Gastroesophageal sphincter (tissue), 4 donors: ENCODE measurements around the gene QKI. TPM values are rescaled to one million over a fixed set of nuclear protein-coding genes. Genes with fewer than 3 reads are reported as not detected.

Experiments
- ATAC-seq: fragments of 150-250 bp; one replicate; pipeline ENCODE4 v1.9.1; 2016; ENCODE audit warnings: mild to moderate bottlenecking, moderate library complexity
- H3K27ac ChIP-seq, 4 donors: fragments of 200-600 bp; sonication (generic) in 3 of 4; 1 replicate in 3 of 4; 2 replicates in 1 of 4; pipeline ENCODE4 v1.5.1; 2016 to 2019
- H3K27me3 ChIP-seq: fragments of 200-600 bp; sonication (generic); one replicate; pipeline ENCODE4 v1.5.1; 2019
- H3K36me3 ChIP-seq, 2 donors: fragments of 200-600 bp; sonication (generic); one replicate each; pipeline ENCODE4 v1.5.1; 2019; ENCODE audit warnings: control low read depth in 1 of 2
- H3K4me1 ChIP-seq, 3 donors: fragments of 200-600 bp; sonication (generic); 1 replicate in 2 of 3; 2 replicates in 1 of 3; pipeline ENCODE4 v1.5.1; 2016 to 2019; ENCODE audit warnings: control low read depth in 2 of 3
- H3K4me3 ChIP-seq, 2 donors: fragments of 200-600 bp; sonication (generic); one replicate each; pipeline ENCODE4 v1.5.1; 2019; ENCODE audit warnings: mild to moderate bottlenecking in 1 of 2, moderate library complexity in 1 of 2
- H3K9me3 ChIP-seq, 3 donors: fragments of 200-600 bp; sonication (generic); one replicate each; pipeline ENCODE4 v1.5.1; 2017 to 2019; ENCODE audit warnings: control low read depth in 2 of 3
- CTCF ChIP-seq, 4 experiments: fragments of 200-600 bp in 2 of 4; fragments of 450-650 bp in 2 of 4; sonication (generic) in 1 of 4; IDR thresholded peaks; one replicate each; pipeline ENCODE4 v1.5.1; 2017 to 2019; ENCODE audit warnings: antibody characterized with exemption in 4 of 4, mild to moderate bottlenecking in 2 of 4, moderate library complexity in 2 of 4
- EP300 ChIP-seq: sonication (generic); formaldehyde crosslinking; IDR thresholded peaks from one replicate; pipeline ENCODE4 v1.6.1; 2017; ENCODE audit warnings: antibody characterized with exemption, mild to moderate bottlenecking
- POLR2A ChIP-seq, 2 donors: fragments of 450-650 bp; IDR thresholded peaks; one replicate each; pipeline ENCODE4 v1.6.1; 2017; ENCODE audit warnings: antibody characterized with exemption in 2 of 2, mild to moderate bottlenecking in 2 of 2, moderate library complexity in 1 of 2
- POLR2AphosphoS5 ChIP-seq: sonication (generic); formaldehyde crosslinking; IDR thresholded peaks from one replicate; pipeline ENCODE4 v1.6.1; 2017; ENCODE audit warnings: antibody characterized with exemption
- WGBS, 2 donors: methylation state at CpG; one replicate each; pipeline ENCODE4 v1.1.5; 2018; ENCODE audit warnings: low coverage in 1 of 2; 5-methylcytosine and 5-hydroxymethylcytosine counted together
- total RNA-seq, 4 donors: library from RNA; depleted of rRNA; stranded (reverse); fragments of >200 nt; gene quantifications; one replicate each; pipeline ENCODE4 v1.1.0, GENCODE V29; 2016

QKI gene
- total RNA-seq, result 100 to 1,000 TPM; 170 to 249 (median 227) TPM

DNA sequence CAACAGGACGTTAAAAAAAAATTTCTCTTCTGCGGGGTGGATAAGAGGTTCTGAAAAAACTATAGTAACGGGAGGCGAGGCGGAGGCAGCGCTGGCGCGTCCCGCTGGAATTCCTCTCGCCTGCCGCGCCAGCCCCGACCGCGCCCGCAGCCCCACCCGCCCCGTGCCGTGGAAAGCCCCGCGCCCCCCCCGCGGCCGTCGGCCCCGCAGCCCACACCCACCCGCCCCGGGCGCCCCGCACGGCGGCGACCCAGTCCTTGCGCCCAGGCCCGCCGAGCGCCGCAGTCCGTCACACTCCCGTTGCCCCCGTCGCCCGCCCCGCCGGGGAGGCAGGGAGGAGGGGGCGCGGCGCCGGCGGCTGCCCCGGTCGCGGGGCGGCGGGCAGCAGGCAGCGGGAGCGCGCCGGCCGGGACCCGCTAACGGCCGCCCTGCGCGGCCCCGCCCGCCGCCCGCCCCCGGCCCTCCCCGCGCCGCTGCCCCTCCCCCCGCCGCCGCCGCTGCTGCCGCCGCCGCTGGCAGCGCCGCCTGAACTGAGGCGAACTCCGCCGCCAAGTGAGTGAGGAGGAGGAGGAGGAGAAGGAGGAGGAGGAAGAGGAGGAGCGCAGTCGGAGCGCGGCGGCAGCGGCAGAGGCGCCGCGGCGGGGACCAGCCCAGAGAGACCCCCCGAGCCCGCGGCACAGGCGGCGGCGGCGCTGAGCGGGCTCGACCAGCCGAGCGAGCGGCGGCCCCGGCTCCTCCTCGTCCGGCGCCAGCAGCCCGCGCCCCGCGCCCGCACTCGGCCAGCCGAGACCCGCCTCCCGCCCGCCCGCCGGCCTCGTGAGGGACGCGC, at the start of gene QKI:
QKI (plus strand) TSS at position 602 of the 829 bp plus-strand sequence. CDS start 476 bp downstream, outside the sequence.
- Histone ChIP-seq H3K4me1 (peaks cover 0 to 33% (median 0%) of the 10 kb centered on the region in 3 donors), H3K36me3 (no peaks in the 10 kb centered on the region), H3K27ac (peak within 1 kb of the TSS; percentile 99 to 100 (median 100)), H3K9me3 (no peaks in the 10 kb centered on the region), H3K4me3 (peak within 1 kb of the TSS; percentile 99 to 100), H3K27me3 (no peaks in the 10 kb centered on the region)
- peak in 2 of 4 experiments; percentile 5 to 10 for TF ChIP-seq CTCF (IDR thresholded peaks at IDR 0.05)
- TF ChIP-seq POLR2A (IDR thresholded peaks at IDR 0.05), result peak; percentile 86 to 91
- TF ChIP-seq POLR2AphosphoS5, result peak; percentile 85
- no peak for TF ChIP-seq EP300
- no CpG with 5 or more reads among the region's 127 CpGs for WGBS, 2 donors
- peak; percentile 78 for ATAC-seq

GRCh38 chr6:163366288-163366687, 48.2 kb upstream of the QKI start:
- no peaks in the 10 kb centered on the region for H3K4me1 ChIP-seq
- H3K36me3 ChIP-seq, result no peaks in the 10 kb centered on the region
- WGBS, 2 donors, result 100% methylated on average over 1 to 3 of the region's 5 CpGs
- no peaks in the 10 kb centered on the region for H3K27me3 ChIP-seq
- no peak overlapping the region for H3K27ac ChIP-seq
- TF ChIP-seq POLR2A (IDR thresholded peaks at IDR 0.05) (no peak), EP300 (no peak), POLR2AphosphoS5 (no peak), CTCF (IDR thresholded peaks at IDR 0.05) (no peak)
- no peaks in the 10 kb centered on the region for H3K9me3 ChIP-seq
- no peak overlapping the region for H3K4me3 ChIP-seq
- no peak for ATAC-seq

DNA sequence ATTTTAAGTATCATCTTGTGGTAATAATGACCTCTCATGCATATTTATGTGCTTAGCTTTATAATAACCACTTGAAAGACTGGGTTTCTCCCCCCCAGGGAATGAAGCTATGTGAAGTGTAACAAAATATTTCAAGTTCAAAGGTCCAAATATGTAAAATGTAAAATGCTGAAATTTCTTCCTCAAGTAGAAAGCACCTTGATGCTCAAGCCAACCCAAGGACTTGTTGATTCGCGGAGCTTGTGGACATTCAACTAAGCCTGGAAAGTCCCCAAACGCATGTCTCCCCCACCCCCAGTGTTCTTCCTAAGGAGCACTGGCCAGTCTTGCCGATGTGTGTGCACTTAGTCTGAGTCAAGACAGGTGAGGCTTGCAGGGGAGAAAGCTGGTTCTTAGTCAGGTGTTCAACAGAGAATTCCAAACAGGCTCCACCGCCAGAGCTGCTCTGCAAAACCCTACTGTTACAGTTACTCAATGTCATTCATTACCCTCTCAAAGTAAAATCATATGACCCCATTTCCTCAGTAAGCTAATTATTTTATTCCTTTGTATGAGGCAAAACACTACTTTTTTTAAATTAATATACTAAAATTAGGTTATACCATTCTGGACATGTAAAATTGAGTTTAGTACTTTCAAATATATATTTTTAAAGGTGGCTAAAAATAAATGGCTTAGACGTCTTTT, 46.9 kb upstream of the QKI start:
- Histone ChIP-seq H3K4me3 (no peak overlapping the region), H3K4me1 (no peaks in the 10 kb centered on the region), H3K36me3 (no peaks in the 10 kb centered on the region), H3K27ac (no peak overlapping the region), H3K9me3 (no peaks in the 10 kb centered on the region), H3K27me3 (no peaks in the 10 kb centered on the region)
- no peak for TF ChIP-seq EP300
- no peak for TF ChIP-seq CTCF (IDR thresholded peaks at IDR 0.05)
- TF ChIP-seq POLR2AphosphoS5, result no peak
- no peak for TF ChIP-seq POLR2A (IDR thresholded peaks at IDR 0.05)
- no peak for ATAC-seq
- WGBS, 2 donors, result 60 to 74% methylated on average over 2 to 6 of the region's 6 CpGs

- no peak overlapping the region for H3K27ac ChIP-seq
- H3K27me3 ChIP-seq, result no peaks in the 10 kb centered on the region
- no peak for ATAC-seq
- WGBS, 2 donors, result 78 to 80% methylated on average over 1 of the region's 1 CpG
- no peaks in the 10 kb centered on the region for H3K9me3 ChIP-seq
- H3K4me3 ChIP-seq, result no peak overlapping the region
- H3K4me1 ChIP-seq, result no peaks in the 10 kb centered on the region
- H3K36me3 ChIP-seq, result no peaks in the 10 kb centered on the region
- TF ChIP-seq EP300 (no peak), POLR2A (IDR thresholded peaks at IDR 0.05) (no peak), POLR2AphosphoS5 (no peak), CTCF (IDR thresholded peaks at IDR 0.05) (no peak)
These were observed 45.4 kb upstream of the QKI start for GRCh38 chr6:163369141-163369540.
